Effector CD4-positive, alpha-beta T cell (primary cell): ENCODE data around the gene FCGBP.
"Not testable (repeated sequence)": the region's sequence is repeated elsewhere in the genome, so short reads cannot be mapped to it uniquely, and the experiment has no call there.

Experiments
- DNase-seq: peaks from one replicate; pipeline ENCODE4 v3.0.0-alpha.2; 2020

The FCGBP gene

GRCh38 chr19:39916851-39917396 is 17.5 kb downstream of the FCGBP start:
- no peak for DNase-seq

- DNase-seq, result no peak
Observed at GRCh38 chr19:39916236-39916635, 18.2 kb downstream of the FCGBP start.

- DNase-seq, result no peak
Observed at GRCh38 chr19:39915848-39916215, 18.6 kb downstream of the FCGBP start.

- DNase-seq, result no peak
Observed at GRCh38 chr19:39915101-39915847, 19.2 kb downstream of the FCGBP start.

- DNase-seq, result no peak
Observed at GRCh38 chr19:39913682-39914333, 20.6 kb downstream of the FCGBP start.

GRCh38 chr19:39908803-39909202 is 25.6 kb downstream of the FCGBP start:
- DNase-seq, result no peak

- DNase-seq, result no peak
Observed at GRCh38 chr19:39906820-39907611, 27.4 kb downstream of the FCGBP start.

- DNase-seq, result no peak
Observed at GRCh38 chr19:39906283-39906682, 28.2 kb downstream of the FCGBP start.

- not testable (repeated sequence) for DNase-seq
Observed at GRCh38 chr19:39903486-39904091, 30.8 kb downstream of the FCGBP start.

GRCh38 chr19:39902326-39902725 is 32.1 kb downstream of the FCGBP start:
- DNase-seq, result not testable (repeated sequence)

- DNase-seq, result not testable (repeated sequence)
Observed at GRCh38 chr19:39901681-39902080, 32.8 kb downstream of the FCGBP start.

GRCh38 chr19:39898858-39899257 is 35.6 kb downstream of the FCGBP start:
- not testable (repeated sequence) for DNase-seq

GRCh38 chr19:39897511-39898245 is 36.8 kb downstream of the FCGBP start:
- peak; percentile 22 for DNase-seq

- not testable (repeated sequence) for DNase-seq
Observed at GRCh38 chr19:39895096-39895495, 39.3 kb downstream of the FCGBP start.

- not testable (repeated sequence) for DNase-seq
Observed at GRCh38 chr19:39894236-39894606, 40.2 kb downstream of the FCGBP start.

GRCh38 chr19:39893366-39894235 is 40.8 kb downstream of the FCGBP start:
- not testable (repeated sequence) for DNase-seq

GRCh38 chr19:39892506-39892902 is 41.9 kb downstream of the FCGBP start:
- not testable (repeated sequence) for DNase-seq

- not testable (repeated sequence) for DNase-seq
Observed at GRCh38 chr19:39891660-39892505, 42.6 kb downstream of the FCGBP start.

GRCh38 chr19:39890755-39891551 is 43.5 kb downstream of the FCGBP start:
- DNase-seq, result no peak
